GM18520 (cell line): Measurements from ENCODE around the gene ZNF440.
"Not testable (repeated sequence)": the region's sequence is repeated elsewhere in the genome, so short reads cannot be mapped to it uniquely, and the experiment has no call there.

Experiments
- ATAC-seq: cut with Tn5 transposase; IDR thresholded peaks from one replicate; pipeline ENCODE4 v1.9.1; 2021; ENCODE audit not compliant: unreplicated experiment

Gene ZNF440

DNA sequence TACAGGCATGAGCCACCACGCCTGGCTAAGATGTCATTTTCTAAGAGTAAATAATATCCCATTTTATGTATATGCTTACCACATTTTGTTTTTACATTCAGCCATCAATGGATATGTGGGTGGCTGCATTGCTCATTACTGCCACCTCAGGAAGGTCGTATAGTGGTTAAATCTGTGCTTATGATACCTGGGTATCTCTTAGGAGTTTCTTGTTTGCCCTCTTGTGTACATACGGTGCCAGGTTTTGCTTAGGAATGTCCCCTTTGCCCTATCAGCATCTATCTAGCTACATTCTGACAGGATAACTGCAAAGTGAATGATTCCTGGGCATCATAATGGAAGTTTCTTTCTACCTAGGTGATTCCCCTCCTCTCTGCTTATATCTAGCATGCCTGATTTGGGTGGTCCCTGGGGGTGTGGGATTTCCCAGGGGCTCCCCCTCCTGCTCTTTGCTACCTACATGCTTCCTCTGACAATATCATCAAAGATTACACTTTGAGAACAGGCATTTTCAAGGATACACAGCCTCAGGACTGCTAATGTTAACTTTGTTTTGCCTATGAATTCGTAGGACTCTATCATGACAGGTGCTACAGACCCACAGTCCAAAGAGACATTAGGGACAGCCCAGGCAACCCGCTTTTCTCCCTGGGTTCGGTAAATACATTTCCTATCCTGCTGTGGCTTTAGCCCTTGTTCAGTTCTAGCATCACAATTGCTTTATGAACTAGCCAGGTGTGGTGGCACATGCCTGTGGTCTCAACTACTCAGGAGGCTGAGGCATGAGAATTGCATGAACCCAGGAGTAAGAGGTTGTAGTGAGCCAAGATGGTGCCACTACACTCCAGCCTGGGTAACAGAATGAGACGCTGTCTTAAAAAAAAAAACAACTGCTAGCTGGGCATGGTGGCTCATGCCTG lies 15.1 kb downstream of the ZNF440 start:
- not testable (repeated sequence) for ATAC-seq

DNA sequence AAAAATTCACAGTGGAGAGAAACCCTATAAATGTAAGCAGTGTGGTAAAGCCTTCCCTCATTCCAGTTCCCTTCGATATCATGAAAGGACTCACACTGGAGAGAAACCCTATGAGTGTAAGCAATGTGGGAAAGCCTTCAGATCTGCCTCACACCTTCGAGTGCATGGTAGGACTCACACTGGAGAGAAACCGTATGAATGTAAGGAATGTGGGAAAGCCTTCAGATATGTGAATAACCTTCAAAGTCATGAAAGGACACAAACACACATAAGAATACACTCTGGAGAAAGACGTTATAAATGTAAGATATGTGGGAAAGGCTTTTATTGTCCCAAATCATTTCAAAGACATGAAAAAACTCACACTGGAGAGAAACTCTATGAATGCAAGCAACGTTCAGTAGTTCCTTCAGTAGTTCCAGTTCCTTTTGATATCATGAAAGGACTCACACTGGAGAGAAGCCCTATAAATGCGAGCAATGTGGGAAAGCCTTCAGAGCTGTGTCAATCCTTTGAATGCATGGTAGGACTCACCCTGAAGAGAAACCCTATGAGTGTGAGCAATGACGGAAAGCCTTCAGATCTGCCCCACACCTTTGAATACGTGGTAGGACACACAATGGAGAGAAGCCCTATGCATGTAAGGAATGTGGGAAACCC lies 18.3 kb downstream of the ZNF440 start:
- ATAC-seq, result no peak

DNA sequence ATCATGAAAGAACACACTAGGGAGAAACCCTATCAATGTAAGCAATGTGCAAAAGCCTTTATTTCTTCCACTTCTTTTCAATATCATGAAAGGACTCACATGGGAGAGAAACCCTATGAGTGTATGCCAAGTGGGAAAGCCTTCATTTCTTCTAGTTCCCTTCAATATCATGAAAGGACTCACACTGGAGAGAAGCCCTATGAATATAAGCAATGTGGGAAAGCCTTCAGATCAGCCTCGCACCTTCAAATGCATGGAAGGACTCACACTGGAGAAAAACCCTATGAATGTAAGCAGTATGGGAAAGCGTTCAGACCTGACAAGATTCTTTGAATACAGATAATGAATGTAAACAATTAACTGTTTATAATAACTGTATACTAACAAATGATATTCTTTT lies 19.5 kb downstream of the ZNF440 start:
- ATAC-seq, result no peak

DNA sequence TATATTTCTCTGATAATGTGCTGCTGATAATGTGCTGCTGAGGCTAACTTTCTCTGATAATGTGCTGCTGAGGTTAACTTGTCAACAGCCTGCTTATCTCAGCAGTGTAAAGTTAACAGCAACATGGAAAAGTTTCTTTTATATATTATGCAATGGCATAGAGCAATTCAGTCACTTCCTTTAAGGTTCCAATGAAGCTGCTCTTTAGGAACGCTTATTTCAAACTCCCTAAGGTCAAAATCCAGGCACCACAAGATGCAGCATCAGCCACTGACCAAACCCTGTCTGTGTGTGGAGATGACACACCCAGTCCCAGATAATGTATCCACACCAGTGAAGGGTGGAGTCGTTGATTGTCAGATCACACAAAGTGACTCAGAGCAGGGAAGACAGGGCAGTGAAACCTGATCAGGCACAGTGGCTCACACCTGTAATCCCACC lies 21.6 kb downstream of the ZNF440 start:
- not testable (repeated sequence) for ATAC-seq

DNA sequence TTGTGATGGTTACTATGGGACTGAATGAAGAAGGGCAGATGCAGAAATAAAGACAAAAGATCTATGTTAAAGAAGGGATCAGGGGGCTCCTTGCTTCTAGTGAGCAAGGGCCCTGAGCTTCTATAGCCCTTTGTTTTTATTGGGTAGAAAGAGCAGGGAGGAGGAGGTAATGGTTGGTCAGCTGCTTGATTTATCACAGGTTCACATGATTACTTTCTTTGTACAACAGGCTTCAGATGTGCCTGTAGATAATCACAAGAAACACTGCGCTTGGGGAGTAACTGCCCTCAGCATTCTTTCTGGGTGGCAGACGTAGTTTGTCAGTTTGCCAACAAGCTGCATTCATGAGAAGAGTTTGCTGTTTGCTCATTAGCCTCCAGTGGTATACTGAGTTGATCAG lies 29.6 kb downstream of the ZNF440 start:
- no peak for ATAC-seq

DNA sequence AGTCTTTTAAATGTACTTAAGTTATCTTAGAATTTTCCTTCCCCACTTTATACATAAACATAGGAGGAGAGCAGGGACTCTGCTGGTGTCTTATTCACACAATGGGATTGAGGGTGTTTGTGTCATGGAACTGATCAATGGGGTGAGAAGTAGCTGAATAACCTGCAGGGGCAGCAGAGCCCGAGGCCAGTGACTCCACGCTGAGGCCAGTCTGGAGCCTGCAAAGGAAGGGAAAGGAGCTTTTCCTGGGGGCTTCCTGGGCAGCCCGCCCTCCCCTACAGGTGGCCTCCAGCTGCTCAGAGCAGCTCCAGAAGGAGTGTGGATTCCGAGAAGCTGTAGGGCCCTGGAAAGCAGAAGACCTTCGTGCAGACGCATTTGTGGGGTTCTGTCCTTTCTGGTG lies 33.5 kb downstream of the ZNF440 start:
- ATAC-seq, result not testable (repeated sequence)

DNA sequence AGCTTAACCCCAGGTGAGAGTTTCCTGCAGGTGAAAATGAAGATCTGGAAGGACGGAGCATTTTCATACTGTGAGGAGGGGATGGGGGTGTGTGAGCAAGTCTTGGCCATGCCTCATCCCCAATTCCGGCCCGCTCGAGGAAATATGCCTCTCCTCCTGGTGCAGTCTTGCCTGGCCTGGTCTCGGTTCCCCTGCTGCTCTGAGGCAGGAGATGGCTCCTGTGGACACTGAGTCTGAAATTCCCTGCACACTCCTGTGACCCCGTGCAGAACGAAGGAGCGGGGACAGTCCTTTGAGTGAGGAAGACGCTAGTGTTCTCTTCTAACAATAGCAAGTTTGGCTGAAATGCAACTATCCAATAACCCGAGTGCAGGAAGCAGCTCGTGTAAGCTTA lies 34.1 kb downstream of the ZNF440 start:
- no peak for ATAC-seq

DNA sequence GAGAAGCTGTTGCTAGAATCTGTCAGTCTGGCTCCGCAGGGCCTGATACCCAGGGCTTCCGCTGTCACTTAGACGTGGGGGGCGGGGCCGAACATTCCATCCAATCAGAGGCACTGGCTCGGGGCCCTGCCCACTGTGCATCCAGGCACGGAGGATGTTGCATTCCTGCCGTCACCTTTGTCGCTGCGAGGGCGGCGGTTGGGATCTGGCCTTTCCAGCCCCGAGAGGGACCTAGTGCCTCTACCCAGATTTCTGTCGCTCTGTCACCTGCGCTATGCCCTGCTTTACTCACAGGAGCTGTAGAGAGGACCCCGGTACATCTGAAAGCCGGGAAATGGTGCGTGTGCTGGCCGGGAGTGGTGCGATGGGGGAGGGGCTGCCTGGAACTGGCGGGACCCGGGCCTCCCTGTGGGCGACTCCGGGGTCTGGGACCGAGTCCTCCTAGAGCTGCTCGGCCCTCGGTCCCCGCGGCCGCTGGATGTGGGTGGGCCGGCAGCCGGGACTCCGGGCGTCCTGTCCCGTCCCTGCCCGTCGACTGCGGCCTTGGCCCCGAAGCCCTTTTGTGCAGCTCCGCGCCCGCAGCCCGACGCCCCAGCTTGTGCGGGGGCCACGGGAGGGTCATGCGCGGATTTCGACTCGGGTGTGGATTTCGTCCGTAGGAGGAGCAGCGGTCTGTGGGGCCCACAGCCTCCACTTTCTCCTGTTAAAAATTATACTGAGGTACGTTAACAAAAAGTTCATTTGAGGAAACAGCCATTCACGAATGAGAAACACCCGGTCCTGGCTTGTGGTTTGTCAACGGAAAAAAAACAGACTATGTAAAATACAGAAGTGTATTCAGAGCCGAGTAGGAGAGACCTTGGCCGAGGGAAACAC lies 34.8 kb downstream of the ZNF440 start, which contains the start of gene ZNF439:
Gene ZNF439 (plus strand): TSS at position 133 of the 876 bp plus-strand sequence. CDS start 142 bp downstream, at position 275.
- no peak for ATAC-seq

DNA sequence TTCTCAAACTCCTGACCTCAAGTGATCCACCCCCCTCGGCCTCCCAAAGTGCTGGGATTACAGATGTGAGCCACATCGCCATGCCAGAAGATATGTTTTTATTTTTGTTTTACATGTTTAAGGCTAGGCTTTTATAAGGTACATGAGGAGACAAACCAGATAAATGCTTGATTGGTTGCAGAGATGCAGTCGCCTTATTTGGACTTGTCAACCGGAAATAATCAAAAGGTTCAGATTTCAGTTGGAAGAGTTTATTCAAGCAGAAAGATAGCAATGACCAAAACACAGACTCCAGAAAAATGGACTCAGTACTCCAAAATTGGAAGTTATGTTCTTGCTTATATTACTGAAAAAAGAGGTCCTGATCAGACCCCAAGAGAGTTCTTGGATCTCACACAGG lies 36.2 kb downstream of the ZNF440 start:
- not testable (repeated sequence) for ATAC-seq

DNA sequence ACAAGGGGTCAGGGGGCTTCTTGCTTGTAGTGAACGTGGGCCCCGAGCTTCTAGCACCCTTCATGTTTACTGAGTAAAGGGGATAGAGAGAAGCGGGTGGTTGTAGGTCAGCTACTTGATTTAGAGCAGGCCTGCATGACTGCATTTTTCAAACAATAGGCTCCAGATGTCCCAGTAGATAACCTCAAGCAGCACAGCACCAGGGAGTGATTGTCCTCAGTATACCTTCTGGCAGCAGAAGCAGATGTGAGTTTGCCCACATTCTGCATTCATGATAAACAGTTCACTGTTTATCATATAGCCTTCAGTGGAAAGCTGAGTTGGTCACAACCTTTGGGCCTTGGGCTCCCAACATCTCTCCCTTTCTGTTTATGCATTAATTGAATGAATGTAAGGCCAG lies 39.3 kb downstream of the ZNF440 start:
- ATAC-seq, result no peak

DNA sequence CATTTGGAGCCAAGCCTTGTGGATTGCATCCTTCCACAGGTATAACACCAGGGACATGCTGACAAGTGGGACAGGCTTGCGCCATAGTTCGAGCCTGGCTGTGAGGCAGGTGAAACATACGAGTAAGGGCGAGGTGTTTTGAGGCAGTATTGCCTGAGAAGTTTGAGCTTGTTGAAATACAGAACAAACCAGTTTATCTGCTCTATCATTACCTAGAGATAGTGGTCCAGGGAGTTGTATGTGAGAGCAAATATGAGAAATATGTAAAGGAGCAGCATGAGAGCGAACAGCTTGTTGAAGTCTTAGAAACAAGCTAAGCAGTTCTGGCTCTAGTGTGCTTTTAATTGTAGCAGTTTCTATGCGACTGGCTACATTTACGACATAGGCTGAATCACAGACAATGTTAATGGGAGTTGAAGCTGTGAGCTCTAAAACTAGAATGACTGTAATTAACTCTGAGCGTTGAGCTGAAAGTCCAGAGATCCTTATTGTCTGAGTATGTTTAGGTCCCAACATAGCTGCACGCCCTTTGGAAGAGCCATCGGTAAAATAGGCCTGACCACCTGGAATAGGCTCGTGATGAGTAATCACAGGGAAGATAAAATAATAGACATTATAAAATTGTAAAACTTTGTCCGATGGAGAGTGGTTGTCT lies 42.6 kb downstream of the ZNF440 start:
- no peak for ATAC-seq

DNA sequence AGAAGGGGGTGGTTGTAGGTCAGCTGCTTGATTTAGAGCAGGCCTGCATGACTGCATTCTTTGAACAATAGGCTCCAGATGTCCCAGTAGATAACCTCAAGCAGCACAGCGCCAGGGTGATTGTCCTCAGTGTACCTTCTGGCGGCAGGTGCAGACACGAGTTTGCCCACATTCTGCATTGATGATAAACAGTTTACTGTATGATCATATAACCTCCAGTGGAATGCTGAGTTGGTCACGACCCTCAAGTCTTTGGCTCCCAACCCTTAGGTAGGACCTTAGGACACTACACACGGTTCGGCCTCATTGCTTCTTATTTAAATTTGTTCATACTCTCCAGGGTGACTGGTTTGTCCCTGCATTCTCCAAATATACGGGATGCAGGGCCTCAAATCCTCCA lies 46.6 kb downstream of the ZNF440 start:
- no peak for ATAC-seq

DNA sequence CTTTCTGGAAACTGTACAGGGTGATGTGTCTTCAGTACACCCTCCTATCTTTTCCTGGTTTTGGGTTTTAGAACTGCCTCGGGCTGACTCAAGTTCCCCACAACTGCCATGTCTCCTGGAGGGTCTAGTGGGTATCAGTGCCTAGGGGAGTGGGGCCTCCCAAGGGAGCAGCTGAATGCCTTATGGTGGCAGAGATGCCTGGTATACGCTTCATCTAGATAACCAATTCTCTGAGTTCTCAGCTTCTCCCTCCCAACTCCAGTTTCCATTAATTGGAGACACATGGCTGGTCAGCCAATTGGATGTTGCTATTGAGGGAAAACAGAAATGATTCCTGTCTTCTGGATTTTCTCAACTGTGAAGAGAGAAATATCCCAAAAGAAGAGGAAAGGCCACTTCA lies 47.2 kb downstream of the ZNF440 start:
- no peak for ATAC-seq

DNA sequence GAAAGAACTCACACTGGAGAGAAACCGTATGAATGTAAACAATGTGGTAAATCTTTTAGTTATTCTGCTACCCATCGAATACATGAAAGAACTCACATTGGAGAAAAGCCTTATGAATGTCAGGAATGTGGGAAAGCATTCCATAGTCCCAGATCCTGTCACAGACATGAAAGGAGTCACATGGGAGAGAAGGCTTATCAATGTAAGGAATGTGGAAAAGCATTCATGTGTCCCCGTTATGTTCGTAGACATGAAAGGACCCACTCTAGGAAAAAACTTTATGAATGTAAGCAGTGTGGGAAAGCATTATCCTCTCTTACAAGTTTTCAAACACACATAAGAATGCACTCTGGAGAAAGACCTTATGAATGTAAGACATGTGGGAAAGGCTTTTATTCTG lies 53.7 kb downstream of the ZNF440 start:
- ATAC-seq, result not testable (repeated sequence)

DNA sequence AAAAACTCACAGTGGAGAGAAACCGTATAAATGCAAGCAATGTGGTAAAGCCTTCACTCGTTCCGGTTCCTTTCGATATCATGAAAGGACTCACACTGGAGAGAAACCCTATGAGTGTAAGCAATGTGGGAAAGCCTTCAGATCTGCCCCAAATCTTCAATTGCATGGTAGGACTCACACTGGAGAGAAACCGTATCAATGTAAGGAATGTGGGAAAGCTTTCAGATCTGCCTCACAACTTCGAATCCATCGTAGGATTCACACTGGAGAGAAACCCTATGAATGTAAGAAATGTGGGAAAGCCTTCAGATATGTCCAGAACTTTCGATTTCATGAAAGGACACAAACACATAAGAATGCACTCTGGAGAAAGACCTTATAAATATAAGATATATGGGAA lies 54.1 kb downstream of the ZNF440 start:
- ATAC-seq, result no peak

DNA sequence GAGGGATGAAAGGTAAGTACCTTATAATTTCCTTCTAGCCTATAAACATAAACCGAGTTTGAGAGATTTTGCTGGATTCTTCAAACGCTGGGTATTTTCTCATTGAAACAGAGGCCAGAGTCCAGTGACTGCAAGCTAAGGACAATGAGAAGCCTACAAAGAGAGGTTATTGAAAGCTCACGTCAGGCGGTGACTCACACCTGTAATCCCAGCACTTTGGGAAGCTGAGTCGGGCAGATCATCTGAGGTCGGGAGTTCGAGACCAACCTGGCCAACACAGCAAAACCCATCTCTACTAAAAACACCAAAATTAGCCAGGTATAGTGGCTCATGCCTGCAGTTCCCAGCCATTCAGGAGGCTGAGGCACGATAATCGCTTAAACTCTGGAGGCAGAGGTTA lies 58.6 kb downstream of the ZNF440 start:
- no peak for ATAC-seq

DNA sequence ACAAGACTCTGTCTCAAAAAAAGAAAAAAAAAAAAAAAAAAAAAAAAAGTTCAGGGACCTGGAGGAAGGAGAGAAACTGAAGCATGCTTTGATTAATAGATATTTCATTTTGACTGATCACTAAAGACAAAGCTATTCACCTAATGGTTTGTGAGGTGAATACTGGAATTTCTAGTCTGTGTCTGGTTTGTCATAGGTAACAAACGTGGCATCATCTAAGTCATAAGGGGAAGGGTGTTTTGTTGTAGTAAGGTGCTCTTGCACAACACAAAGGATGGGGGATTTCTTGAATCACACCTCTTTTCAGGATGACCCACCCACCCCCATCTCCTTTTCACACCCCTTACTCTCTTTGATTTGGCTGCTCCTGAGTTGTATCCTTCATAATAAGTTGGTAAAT lies 59.7 kb downstream of the ZNF440 start:
- no peak for ATAC-seq

DNA sequence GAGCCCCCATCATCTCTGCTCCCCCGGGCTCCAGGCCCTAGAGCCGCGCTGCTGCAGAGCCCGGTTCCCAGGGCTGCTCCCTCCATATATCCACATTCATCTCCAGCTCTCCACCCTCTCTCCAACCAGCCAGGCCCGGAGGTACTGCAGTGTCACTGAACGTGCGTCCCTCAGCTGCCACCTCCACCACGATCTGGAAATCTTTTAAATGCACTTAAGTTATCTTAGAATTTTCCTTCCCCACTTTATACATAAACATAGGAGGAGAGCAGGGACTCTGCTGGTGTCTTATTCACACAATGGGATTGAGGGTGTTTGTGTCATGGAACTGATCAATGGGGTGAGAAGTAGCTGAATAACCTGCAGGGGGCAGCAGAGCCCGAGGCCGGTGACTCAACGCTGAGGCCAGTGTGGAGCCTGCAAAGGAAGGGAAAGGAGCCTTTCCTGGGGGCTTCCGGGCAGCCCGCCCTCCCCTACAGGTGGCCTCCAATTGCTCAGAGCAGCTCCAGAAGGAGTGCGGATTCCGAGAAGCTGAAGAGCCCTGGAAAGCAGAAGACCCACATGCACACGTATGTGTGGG lies 65.7 kb downstream of the ZNF440 start:
- ATAC-seq, result not testable (repeated sequence)

DNA sequence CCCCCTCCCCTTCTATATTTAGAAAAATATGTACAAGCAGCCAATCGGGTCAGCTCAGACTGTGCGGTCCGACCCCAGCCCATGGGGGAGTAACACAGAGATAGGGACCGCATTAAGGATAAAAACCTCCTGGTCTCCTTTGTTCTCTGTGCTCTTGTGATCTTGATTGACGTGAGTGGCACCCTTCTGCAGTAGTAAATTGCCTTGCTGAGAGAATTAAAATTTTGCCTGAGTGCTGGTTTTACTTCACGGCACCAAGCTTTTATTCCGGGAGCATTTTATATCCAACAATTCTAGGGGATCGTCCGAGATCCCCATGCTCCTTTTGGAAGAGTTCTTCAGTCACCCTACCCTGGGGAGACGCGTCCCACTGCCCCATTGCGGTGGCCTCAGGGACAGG lies 66.5 kb downstream of the ZNF440 start:
- no peak for ATAC-seq

DNA sequence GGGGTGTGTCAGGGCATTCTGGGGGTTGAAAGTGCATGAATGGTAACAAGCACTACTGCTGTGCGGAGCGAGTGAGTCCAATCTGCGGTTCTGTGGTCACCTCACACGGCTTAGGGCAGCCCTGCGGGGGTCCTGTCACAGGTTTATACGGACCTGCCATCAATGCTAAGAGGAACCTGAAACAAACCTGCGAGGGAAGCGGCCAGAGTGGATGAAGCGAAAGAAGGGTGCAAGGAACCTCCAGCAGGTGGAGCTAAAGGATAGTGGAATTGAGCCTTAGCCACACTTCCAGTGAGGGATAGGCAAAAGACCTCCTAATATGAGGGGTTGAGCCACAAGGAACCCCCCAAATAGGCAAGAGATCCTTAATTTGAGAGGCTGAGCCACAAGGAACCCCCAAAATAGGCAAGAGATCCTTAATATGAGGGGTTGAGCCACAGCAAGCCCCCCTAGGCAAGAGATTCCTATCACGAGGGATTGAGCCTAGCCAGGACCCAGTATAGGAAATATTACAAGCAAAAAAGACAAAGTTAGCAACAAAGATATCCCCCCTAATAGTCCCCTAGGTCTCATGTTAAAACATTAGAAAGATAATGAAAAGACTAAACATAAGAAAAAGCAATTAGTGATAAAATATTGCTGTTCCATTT lies 67.2 kb downstream of the ZNF440 start:
- no peak for ATAC-seq
